ENCODE data around the gene IFIH1.
A peak's percentile ranks its signal among the peaks of the same experiment; 100 is the strongest.

Gene IFIH1

GRCh38 chr2:162318328-162319180 is at the start of gene IFIH1:
Gene IFIH1 (minus strand): TSS chr2:162318684. CDS start chr2:162318307, 377 bp downstream.
- FAIRE-seq = peak; percentile 81
- peak; percentile 83 for DNase-seq (ENCODE audit: low spot score)

- FAIRE-seq (no peak), DNase-seq (ENCODE audit: low spot score) (no peak)
Observed at GRCh38 chr2:162365392-162365791, 46.9 kb upstream of the IFIH1 start.

- DNase-seq (ENCODE audit: low spot score) = no peak
- no peak for FAIRE-seq
Observed at GRCh38 chr2:162344617-162344950, 26.1 kb upstream of the IFIH1 start.

GRCh38 chr2:162343824-162344616 is 25.5 kb upstream of the IFIH1 start, which contains the start of gene GCA:
Gene GCA (plus strand): TSS chr2:162344132. CDS start chr2:162344249, 117 bp downstream.
- FAIRE-seq (peak; percentile 90), DNase-seq (ENCODE audit: low spot score) (peak; percentile 91)

GRCh38 chr2:162343492-162343823 is 25.0 kb upstream of the IFIH1 start:
- no peak for DNase-seq (ENCODE audit: low spot score)
- FAIRE-seq = no peak

GRCh38 chr2:162342841-162343240 is 24.4 kb upstream of the IFIH1 start:
- no peak for DNase-seq (ENCODE audit: low spot score)
- no peak for FAIRE-seq

GRCh38 chr2:162342321-162342720 is 23.8 kb upstream of the IFIH1 start:
- FAIRE-seq (no peak), DNase-seq (ENCODE audit: low spot score) (no peak)

- FAIRE-seq = no peak
- no peak for DNase-seq (ENCODE audit: low spot score)
Observed at GRCh38 chr2:162340822-162341221, 22.3 kb upstream of the IFIH1 start.

- DNase-seq (ENCODE audit: low spot score) (no peak), FAIRE-seq (no peak)
Observed at GRCh38 chr2:162337868-162338267, 19.4 kb upstream of the IFIH1 start.

- DNase-seq (ENCODE audit: low spot score) = no peak
- FAIRE-seq = peak; percentile 43
Observed at GRCh38 chr2:162333968-162334367, 15.5 kb upstream of the IFIH1 start.

- FAIRE-seq = no peak
Observed at GRCh38 chr2:162330881-162331280, 12.4 kb upstream of the IFIH1 start.

GRCh38 chr2:162328424-162329157 is 10.1 kb upstream of the IFIH1 start:
- DNase-seq (ENCODE audit: low spot score) = no peak
- FAIRE-seq = no peak

More at GRCh38 chr2:162330881-162331280, 12.4 kb upstream of the IFIH1 start:
- no peak for DNase-seq (ENCODE audit: low spot score)

GRCh38 chr2:162327806-162328205 is 9.3 kb upstream of the IFIH1 start:
- no peak for FAIRE-seq
- no peak for DNase-seq (ENCODE audit: low spot score)

- no peak for DNase-seq (ENCODE audit: low spot score)
- no peak for FAIRE-seq
Observed at GRCh38 chr2:162327134-162327769, 8.8 kb upstream of the IFIH1 start.

- no peak for DNase-seq (ENCODE audit: low spot score)
- no peak for FAIRE-seq
Observed at GRCh38 chr2:162324953-162325352, 6.5 kb upstream of the IFIH1 start.

GRCh38 chr2:162320864-162321517 is 2.5 kb upstream of the IFIH1 start:
- no peak for FAIRE-seq
- no peak for DNase-seq (ENCODE audit: low spot score)

GRCh38 chr2:162317861-162318327 is 590 bp downstream of the IFIH1 start:
- FAIRE-seq = no peak
- DNase-seq (ENCODE audit: low spot score) = peak; percentile 26

GRCh38 chr2:162317058-162317742 is 1.3 kb downstream of the IFIH1 start:
- FAIRE-seq (no peak), DNase-seq (ENCODE audit: low spot score) (no peak)

- DNase-seq (ENCODE audit: low spot score) = no peak
- FAIRE-seq = no peak
Observed at GRCh38 chr2:162316590-162316989, 1.9 kb downstream of the IFIH1 start.

GRCh38 chr2:162315938-162316337 is 2.5 kb downstream of the IFIH1 start:
- DNase-seq (ENCODE audit: low spot score) = no peak
- FAIRE-seq = no peak
